ENCODE results near the gene ANKRD61.
"Not testable (repeated sequence)": the region's sequence is repeated elsewhere in the genome, so short reads cannot be mapped to it uniquely, and the experiment has no call there.

ANKRD61 gene

DNA sequence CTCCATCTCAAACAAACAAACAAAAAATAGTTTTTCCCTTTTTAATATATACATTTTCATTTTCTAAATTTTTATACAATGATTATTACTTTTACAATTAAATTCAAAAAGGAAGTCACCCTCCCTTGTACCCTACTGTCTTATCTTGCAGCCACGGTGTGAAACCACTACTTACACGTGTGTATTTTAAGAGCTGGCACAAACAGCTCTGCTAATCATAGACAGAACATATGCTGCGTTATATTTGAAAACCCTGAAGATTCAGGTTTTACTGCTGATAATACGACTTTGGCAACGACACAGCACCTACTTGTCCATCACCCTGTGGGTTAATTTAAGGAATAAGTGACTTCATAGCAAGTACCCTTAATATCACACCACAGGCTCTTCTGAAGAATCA lies 991 bp downstream of the ANKRD61 start:
- DNase-seq: no peak

DNA sequence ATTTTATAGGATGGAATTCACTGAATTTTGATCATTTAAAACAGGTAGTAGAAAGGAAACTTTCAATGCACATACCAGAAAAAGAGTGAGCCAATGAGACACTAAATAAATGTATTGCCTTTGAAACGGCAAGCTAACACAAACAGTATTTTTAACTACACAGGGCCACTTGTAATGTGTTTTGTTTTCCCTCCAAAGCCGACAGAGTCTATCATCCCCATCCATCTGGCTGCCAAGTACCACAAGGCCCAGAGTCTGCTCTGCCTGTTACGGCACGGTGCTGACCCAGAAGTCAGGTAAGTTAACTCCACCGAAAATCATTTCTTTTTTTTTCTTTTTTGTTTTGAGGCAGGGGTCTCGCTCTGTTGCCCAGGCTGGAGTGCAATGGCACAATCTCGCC lies 1.5 kb downstream of the ANKRD61 start:
- no peak for DNase-seq

DNA sequence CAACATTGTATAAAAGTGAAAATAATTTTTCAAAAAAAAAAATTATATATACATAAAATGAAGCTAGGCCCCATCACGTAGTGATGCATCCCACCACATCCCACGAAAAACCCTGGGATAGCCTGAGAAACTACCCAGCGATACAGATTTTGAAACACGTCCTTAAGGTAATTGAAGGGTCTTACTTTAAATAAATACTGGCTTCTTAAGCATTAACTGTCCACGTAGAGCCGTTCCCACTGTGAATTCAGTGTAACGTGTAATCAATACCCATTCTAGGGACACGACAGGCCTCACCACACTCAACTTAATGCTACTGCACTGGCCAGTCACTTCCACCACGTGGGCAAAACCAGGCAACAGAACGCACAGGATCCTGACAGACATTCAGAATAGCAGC lies 4.0 kb downstream of the ANKRD61 start:
- DNase-seq: no peak

DNA sequence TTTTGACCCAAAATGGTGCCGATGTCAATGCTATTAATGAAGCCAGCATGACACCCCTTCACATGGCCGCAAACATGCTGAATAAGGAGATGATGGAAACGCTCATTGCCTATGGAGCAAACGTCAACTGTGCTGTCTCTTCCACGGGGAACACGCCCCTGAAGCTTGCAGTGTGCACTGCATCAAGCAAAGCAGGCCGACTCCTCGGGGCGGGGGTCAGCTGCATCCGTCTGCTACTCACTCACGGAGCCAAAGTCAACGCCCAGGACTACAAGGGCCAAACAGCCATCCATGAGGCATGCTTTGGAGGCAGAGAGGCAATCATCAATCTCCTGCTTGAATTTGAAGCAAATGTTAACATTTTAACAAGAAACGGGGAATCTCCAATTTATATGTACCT lies 4.5 kb downstream of the ANKRD61 start:
- no peak for DNase-seq

DNA sequence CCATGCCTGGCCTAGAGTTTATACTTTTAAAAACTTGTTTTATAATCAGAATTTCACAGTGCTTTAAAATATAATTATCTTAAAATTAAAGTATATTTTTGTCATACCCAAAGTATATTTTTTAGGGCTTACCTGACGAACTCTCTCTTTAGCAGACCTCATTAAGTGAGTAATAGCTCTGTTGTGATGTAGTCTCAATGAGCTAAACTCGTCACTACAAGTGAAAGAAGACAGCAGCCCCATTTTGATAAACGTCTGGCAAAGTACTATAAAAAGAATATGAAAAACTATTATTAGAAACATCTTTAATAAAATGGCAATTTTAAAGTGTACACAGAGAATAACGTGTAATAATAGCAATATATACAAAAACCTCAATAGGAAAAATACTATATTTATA lies 18.6 kb downstream of the ANKRD61 start:
- no peak for DNase-seq

DNA sequence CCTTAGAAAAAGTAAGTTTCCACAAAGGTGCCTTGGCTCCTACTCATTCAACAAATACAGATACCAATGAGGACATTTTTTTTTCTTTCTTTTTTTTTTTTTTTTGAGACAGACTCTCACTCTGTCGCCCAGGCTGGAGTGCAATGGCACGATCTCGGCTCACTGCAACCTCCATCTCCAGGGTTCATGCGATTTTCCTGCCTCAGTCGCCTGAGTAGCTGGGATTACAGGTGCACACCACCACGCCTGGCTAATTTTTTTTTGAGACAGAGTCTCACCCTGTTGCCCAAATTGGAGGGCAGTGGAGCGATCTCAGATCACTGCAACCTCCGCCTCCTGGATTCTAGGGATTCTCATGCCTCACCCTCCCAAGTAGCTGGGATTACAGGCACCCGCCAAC lies 20.0 kb downstream of the ANKRD61 start:
- DNase-seq: not testable (repeated sequence)

DNA sequence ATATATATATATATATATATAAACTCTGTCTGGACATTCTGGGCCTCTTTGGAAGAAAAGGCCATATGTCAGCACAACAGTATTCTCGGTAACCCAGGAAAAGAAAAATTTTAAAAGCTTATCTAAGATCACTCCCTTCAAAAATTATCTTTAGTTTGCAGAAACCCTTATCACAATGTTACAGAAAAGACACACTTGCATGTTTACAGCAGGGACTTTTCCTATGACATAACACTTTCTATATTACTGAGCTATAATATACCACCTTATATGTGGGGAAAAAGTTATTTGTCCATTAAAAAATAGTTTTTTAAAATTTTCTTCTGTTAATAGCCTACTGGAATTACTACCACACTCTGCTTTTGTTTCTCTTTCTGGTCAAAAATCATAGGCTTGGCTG lies 25.4 kb downstream of the ANKRD61 start:
- DNase-seq: no peak

DNA sequence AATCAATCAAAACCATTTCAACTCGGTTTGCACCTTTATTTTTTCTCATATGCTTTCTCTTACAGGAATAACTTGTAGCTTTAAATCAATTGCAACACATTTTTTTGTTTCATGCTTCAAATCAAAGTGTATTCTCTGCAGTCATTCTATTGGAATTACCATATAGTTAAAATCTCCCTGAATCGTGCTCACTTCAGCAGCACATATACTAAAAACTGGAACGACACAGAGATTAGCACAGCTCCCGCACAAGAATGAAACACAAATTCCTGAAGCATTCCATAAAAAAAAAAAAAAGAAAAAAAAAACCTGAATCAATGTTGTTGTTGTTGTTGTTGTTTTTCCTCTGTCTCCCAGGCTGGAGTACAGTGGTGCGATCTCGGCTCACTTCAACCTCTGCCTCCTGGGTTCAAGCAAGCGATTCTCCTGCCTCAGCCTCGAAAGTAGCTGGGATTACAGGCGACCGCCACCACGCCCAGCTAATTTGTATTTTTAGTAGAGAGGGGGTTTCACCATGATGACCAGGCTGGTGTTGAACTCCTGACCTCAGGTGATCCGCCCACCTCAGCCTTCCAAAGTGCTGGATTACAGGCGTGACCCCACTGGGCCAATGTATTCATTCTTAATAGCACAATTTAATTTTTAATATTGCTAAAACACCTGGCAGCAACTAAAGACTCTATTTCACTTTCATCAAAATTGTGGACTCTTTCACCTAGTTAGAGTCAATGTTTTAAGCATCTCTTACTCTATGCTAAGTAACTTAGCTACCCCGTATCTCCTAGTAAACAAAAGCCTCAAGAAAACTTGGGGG lies 26.3 kb downstream of the ANKRD61 start:
- DNase-seq: no peak

DNA sequence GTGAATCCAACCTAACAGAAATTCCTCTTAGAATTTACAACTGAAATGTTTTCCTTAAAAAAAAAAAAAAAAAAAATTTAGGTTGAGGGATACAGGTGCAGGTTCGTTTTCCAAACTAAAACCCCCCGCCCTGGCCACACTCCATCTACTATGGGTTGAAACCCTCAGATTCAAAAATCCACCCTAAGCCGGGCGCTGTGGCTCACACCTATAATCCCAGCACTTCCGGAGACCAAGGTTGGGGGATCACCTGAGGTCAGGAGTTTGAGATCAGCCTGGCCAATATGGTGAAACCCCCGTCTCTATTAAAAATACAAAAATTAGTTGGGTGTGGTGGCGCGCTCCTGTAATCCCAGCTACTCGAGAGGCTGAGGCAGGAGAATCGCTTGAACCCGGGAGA lies 28.8 kb downstream of the ANKRD61 start:
- DNase-seq: not testable (repeated sequence)

DNA sequence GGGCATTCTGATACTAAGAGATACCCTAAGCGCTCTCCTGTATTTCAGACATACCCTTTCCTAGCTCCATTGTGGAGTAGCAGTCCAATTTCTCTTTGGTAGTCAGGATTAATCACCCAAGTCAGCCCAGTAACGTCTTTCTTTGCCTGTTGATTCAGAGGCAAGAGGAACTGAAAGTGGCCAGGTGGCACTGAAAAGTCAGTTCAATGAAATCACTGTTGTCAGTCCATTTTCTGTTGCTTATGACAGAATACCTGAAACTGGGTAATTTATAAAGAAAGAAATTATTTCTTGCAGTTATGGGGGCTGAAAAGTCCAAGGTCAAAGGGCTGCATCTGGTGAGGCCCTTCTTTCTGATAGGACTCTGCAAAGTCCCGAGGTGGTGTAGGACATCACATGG lies 40.2 kb downstream of the ANKRD61 start:
- no peak for DNase-seq

DNA sequence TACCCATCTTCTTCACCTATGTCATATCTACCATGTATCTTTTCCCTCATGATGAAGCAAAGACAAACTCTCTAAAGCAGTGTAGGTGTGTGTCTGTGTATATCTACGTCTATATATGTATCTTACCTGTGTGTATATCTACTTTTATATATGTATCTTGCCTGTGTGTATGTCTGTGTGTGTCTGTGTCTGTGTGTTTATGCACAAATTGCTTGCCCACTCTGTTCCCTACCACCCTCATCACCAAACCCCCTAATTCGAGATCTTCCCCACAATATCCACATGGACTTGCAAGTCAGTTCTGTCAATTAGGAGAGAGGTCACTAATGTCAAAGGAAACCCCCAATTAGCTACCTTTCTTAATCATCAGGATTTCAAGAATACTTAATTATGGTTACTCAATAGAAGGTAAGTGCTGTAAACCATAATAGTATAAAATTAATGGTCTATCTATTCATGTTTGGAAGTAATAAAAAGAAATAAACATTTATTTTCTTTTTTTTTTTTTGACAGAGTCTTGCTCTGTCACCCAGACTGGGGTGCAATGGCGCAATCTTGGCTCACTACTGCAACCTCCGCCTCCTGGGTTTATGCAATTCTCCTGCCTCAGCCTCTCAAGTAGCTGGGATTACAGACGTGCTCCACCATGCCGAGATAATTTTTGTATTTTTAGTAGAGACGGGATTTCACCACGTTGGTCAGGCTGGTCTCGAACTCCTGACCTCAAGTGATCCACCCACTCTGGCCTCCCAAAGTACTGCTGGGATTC lies 43.6 kb downstream of the ANKRD61 start:
- no peak for DNase-seq

DNA sequence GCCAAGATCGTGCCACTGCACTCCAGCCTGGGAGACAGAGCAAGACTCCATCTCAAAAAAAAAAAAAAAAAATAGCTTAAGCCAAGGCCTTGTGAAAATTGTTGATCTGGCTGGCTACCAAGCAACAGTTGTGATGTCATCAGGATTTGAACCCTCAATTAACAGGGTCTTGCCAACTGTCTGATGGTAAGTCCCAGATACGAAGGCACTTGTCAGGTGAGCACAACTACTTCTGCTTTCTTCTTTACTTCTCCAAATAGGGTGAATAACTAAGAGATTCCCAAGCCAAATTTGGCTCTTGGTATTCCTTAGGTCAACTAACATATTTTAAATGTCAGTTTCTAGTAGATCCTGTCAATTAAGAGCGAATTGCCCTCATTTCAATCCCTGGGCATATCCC lies 47.4 kb downstream of the ANKRD61 start:
- DNase-seq: no peak

DNA sequence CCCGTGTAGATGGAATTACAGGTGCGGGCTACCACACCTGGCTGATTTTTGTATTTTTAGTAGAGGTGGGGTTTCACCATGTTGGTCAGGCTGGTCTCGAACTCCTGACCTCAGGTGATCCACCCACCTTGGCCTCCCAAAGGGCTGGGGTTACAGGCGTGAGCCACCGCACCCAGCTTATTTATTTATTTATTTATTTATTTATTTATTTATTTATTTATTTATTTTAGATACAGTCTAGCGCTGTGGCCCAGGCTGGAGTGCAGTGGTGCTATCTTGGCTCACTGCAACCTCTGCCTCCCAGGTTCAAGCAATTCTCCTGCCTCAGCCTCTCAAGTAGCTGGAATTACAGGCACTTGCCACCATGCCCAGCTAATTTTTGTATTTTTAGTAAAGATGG lies 51.9 kb downstream of the ANKRD61 start:
- not testable (repeated sequence) for DNase-seq
